A673 (cell line): ENCODE results near the gene TAOK2. TPM values are rescaled to one million over a fixed set of nuclear protein-coding genes. Genes with fewer than 3 reads are reported as not detected.

Source experiments
- BruUV-seq: library from RNA; stranded (reverse); fragments of 400-500 nt; replicated peaks from 2 replicates; lab custom pipeline; 2021; lab: Mats Ljungman, UMichigan
- CTCF ChIA-PET: fragments of 300-600 bp; sonication (Branson Sonifier 250); formaldehyde crosslinking; loops from one replicate; lab custom pipeline; 2022; ENCODE audit warnings: antibody characterized with exemption; lab: Charles Lee
- POLR2A ChIA-PET: fragments of 300-600 bp; sonication (Branson Sonifier 250); formaldehyde crosslinking; loops from one replicate; lab custom pipeline; 2022; ENCODE audit warnings: antibody characterized with exemption; ENCODE audit not compliant: low non-redundant PET; lab: Charles Lee
- DNase-seq: peaks from one replicate; pipeline ENCODE4 v3.0.0-alpha.2; 2015; ENCODE audit warnings: low spot score
- H3K27ac ChIP-seq: fragments of 200-600 bp; sonication (generic); 2 replicates; pipeline ENCODE4 v1.5.1; 2016; ENCODE audit warnings: mixed run types, low read depth, mild to moderate bottlenecking, mixed read lengths, antibody characterized with exemption, low read length; ENCODE audit not compliant: poor library complexity, severe bottlenecking
- H3K27me3 ChIP-seq: fragments of 200-600 bp; sonication (generic); replicated peaks from 2 replicates; pipeline ENCODE4 v1.6.1; 2017; ENCODE audit warnings: mixed run types, low read depth, mild to moderate bottlenecking, mixed read lengths, antibody characterized with exemption, low read length; ENCODE audit not compliant: insufficient read depth, poor library complexity
- H3K36me3 ChIP-seq: fragments of 200-600 bp; sonication (generic); 2 replicates; pipeline ENCODE4 v1.6.1; 2016; ENCODE audit warnings: mixed run types, mild to moderate bottlenecking, mixed read lengths, antibody characterized with exemption, low read length; ENCODE audit not compliant: insufficient read depth, poor library complexity, severe bottlenecking
- H3K4me1 ChIP-seq: fragments of 200-600 bp; sonication (generic); 2 replicates; pipeline ENCODE4 v1.6.1; 2017; ENCODE audit warnings: mixed run types, mild to moderate bottlenecking, mixed read lengths, antibody characterized with exemption, low read length; ENCODE audit not compliant: insufficient read depth, poor library complexity, severe bottlenecking
- H3K4me3 ChIP-seq: fragments of 200-600 bp; sonication (generic); 2 replicates; pipeline ENCODE4 v1.5.1; 2016; ENCODE audit warnings: low read depth, mixed run types, mild to moderate bottlenecking, mixed read lengths, low read length; ENCODE audit not compliant: poor library complexity, severe bottlenecking
- H3K9me3 ChIP-seq: fragments of 200-600 bp; sonication (generic); 2 replicates; pipeline ENCODE4 v1.6.1; 2016; ENCODE audit warnings: mixed run types, low read depth, mild to moderate bottlenecking, mixed read lengths, antibody characterized with exemption, low read length; ENCODE audit not compliant: poor library complexity, severe bottlenecking
- CTCF ChIP-seq: fragments of 300-800, 200-600 bp; sonication (generic); conservative IDR thresholded peaks from 2 replicates; pipeline ENCODE4 v1.5.1; 2017; ENCODE audit warnings: low read depth, mild to moderate bottlenecking, antibody characterized with exemption, low read length, moderate library complexity, mixed read lengths
- EZH2 ChIP-seq: fragments of 200-600 bp; sonication (generic); IDR thresholded peaks from 2 replicates; pipeline ENCODE4 v1.6.1; 2017; ENCODE audit warnings: borderline replicate concordance, low read depth, mild to moderate bottlenecking, mixed read lengths, antibody characterized with exemption, low read length; ENCODE audit not compliant: poor library complexity, severe bottlenecking
- intact Hi-C: fragments of 100-400 bp; cut with micrococcal nuclease; formaldehyde crosslinking; loops from one replicate; pipeline ENCODE4 v1.10.0; 2022; ENCODE audit not compliant: unreplicated experiment
- total RNA-seq: library from RNA; stranded (reverse); gene quantifications from 2 replicates; pipeline ENCODE4 v1.2.3, GENCODE V29; 2021

TAOK2 gene
- total RNA-seq, 1 experiment from 2014 or later, result 50.2 TPM

GRCh38 chr16:29995911-29996765 is 22.5 kb downstream of the TAOK2 start, which contains the start of gene INO80E:
Gene INO80E (plus strand): TSS chr16:29996241. CDS start chr16:29996311, 70 bp downstream.
- Histone ChIP-seq H3K27me3 (no peaks in the 10 kb centered on the region), H3K36me3 (peaks cover 29% of the 10 kb centered on the region), H3K9me3 (no peaks in the 10 kb centered on the region), H3K4me1 (peaks cover 16% of the 10 kb centered on the region), H3K4me3 (peak within 1 kb of the TSS; percentile 66), H3K27ac (peak within 1 kb of the TSS; percentile 91)
- CTCF ChIA-PET, result no interaction called here
- peak; percentile 99 for DNase-seq
- intact Hi-C loops, result no loop called here
- TF ChIP-seq CTCF (no peak), EZH2 (no peak)
- no TSS peak for BruUV-seq
- POLR2A ChIA-PET, result no interaction called here

- peak; percentile 36 for DNase-seq
- POLR2A ChIA-PET, result no interaction called here
- no peak for TF ChIP-seq CTCF
- TF ChIP-seq EZH2, result no peak
- peaks cover 28% of the 10 kb centered on the region for H3K36me3 ChIP-seq
- no peaks in the 10 kb centered on the region for H3K27me3 ChIP-seq
- intact Hi-C loops, result no loop called here
- CTCF ChIA-PET, result no interaction called here
- peak overlapping the region; percentile 66 for H3K4me3 ChIP-seq
- peak overlapping the region; percentile 91 for H3K27ac ChIP-seq
- no TSS peak for BruUV-seq
- no peaks in the 10 kb centered on the region for H3K9me3 ChIP-seq
- H3K4me1 ChIP-seq, result peaks cover 16% of the 10 kb centered on the region
Measured at GRCh38 chr16:29996766-29997250, 23.1 kb downstream of the TAOK2 start.

- peaks cover 12% of the 10 kb centered on the region for H3K4me1 ChIP-seq
- no TSS peak for BruUV-seq
- H3K27me3 ChIP-seq, result no peaks in the 10 kb centered on the region
- POLR2A ChIA-PET, result no interaction called here
- H3K27ac ChIP-seq, result no peak overlapping the region
- H3K36me3 ChIP-seq, result peaks cover 24% of the 10 kb centered on the region
- CTCF ChIA-PET, result no interaction called here
- intact Hi-C loops, result no loop called here
- no peak for DNase-seq
- no peak overlapping the region for H3K4me3 ChIP-seq
- H3K9me3 ChIP-seq, result no peaks in the 10 kb centered on the region
- TF ChIP-seq EZH2 (no peak), CTCF (no peak)
Measured at GRCh38 chr16:29999605-30000004, 25.9 kb downstream of the TAOK2 start.
